WTC11 (cell line): Measurements from ENCODE around the gene PGAP6.

ENCODE experiments used
- E2F5 ChIP-seq: sonication (generic); formaldehyde crosslinking; IDR thresholded peaks from 2 replicates; pipeline ENCODE4 v1.8.1; 2022; ENCODE audit warnings: mild to moderate bottlenecking, moderate library complexity, missing genetic modification reagents
- ESRRA ChIP-seq: sonication (generic); formaldehyde crosslinking; IDR thresholded peaks from 2 replicates; pipeline ENCODE4 v1.8.1; 2022; ENCODE audit warnings: mild to moderate bottlenecking, missing genetic modification reagents, borderline replicate concordance
- RORB ChIP-seq: fragments of 250-450 bp; sonication (Bioruptor Pico); IDR thresholded peaks from 2 replicates; pipeline ENCODE4 v1.9.0; 2021; ENCODE audit warnings: mild to moderate bottlenecking
- USF2 ChIP-seq: sonication (generic); formaldehyde crosslinking; IDR thresholded peaks from 2 replicates; pipeline ENCODE4 v1.8.1; 2023; ENCODE audit warnings: mild to moderate bottlenecking, missing genetic modification reagents, moderate library complexity

- TF ChIP-seq E2F5 (CRISPR knock-in tag) (no peak), RORB (no peak), ESRRA (no peak), USF2 (no peak)
Observed at GRCh38 chr16:400061-400591, 18.3 kb upstream of the PGAP6 start.
